Astrocyte (in vitro differentiated cells and primary cell): Measurements from ENCODE around the gene EXOC4. TPM values are rescaled to one million over a fixed set of nuclear protein-coding genes. Genes with fewer than 3 reads are reported as not detected.

ENCODE experiments used
- DNase-seq: peaks from one replicate; pipeline ENCODE4 v3.0.0-alpha.2; 2010; ENCODE audit warnings: low read depth
- FAIRE-seq: peaks from 2 replicates; lab custom pipeline; 2011; peaks lifted over from hg19 to GRCh38; lab: Jason Lieb, UNC
- H2AFZ ChIP-seq: 2 replicates; pipeline ENCODE4 v1.6.0; 2012; ENCODE audit warnings: low read depth, low read length, inconsistent platforms
- H3K27ac ChIP-seq: 2 replicates; pipeline ENCODE4 v1.5.1; 2011; ENCODE audit warnings: low read depth, low read length, inconsistent platforms
- H3K27me3 ChIP-seq: 2 replicates; pipeline ENCODE4 v1.6.0; 2011; ENCODE audit warnings: low read length, inconsistent platforms; ENCODE audit not compliant: insufficient read depth
- H3K36me3 ChIP-seq: 2 replicates; pipeline ENCODE4 v1.5.1; 2011; ENCODE audit warnings: low read length, inconsistent platforms; ENCODE audit not compliant: insufficient read depth
- H3K4me1 ChIP-seq: 2 replicates; pipeline ENCODE4 v1.5.1; 2011; ENCODE audit warnings: low read length, inconsistent platforms; ENCODE audit not compliant: insufficient read depth
- H3K4me2 ChIP-seq: 2 replicates; pipeline ENCODE4 v1.6.0; 2012; ENCODE audit warnings: low read length, inconsistent platforms
- H3K4me3 ChIP-seq: 2 replicates; pipeline ENCODE4 v1.5.1; 2011; ENCODE audit warnings: low read depth, mild to moderate bottlenecking, low read length, inconsistent platforms; ENCODE audit not compliant: insufficient read depth
- H3K79me2 ChIP-seq: 2 replicates; pipeline ENCODE4 v1.6.0; 2012; ENCODE audit warnings: mild to moderate bottlenecking, low read length, inconsistent platforms; ENCODE audit not compliant: insufficient read depth
- H3K9ac ChIP-seq: 2 replicates; pipeline ENCODE4 v1.6.0; 2012; ENCODE audit warnings: mild to moderate bottlenecking, low read length, inconsistent platforms
- H3K9me3 ChIP-seq: 2 replicates; pipeline ENCODE4 v1.5.1; 2012; ENCODE audit warnings: low read depth, mild to moderate bottlenecking, low read length, inconsistent platforms; ENCODE audit not compliant: insufficient read depth
- H4K20me1 ChIP-seq: 2 replicates; pipeline ENCODE4 v1.6.0; 2012; ENCODE audit warnings: low read length, inconsistent platforms; ENCODE audit not compliant: insufficient read depth
- H3K27ac Mint-ChIP-seq: one replicate; pipeline ENCODE4 v1.8.0; 2021; ENCODE audit warnings: mild to moderate bottlenecking, mixed read lengths; ENCODE audit not compliant: unreplicated experiment
- H3K27me3 Mint-ChIP-seq: one replicate; pipeline ENCODE4 v1.8.0; 2021; ENCODE audit warnings: low read depth, mixed read lengths; ENCODE audit not compliant: unreplicated experiment
- H3K36me3 Mint-ChIP-seq: one replicate; pipeline ENCODE4 v1.8.0; 2021; ENCODE audit warnings: low read depth, mixed read lengths; ENCODE audit not compliant: unreplicated experiment
- H3K4me1 Mint-ChIP-seq: one replicate; pipeline ENCODE4 v1.8.0; 2021; ENCODE audit warnings: low read depth, mixed read lengths; ENCODE audit not compliant: unreplicated experiment
- H3K4me3 Mint-ChIP-seq: one replicate; pipeline ENCODE4 v1.8.0; 2021; ENCODE audit warnings: mild to moderate bottlenecking, moderate library complexity, mixed read lengths; ENCODE audit not compliant: unreplicated experiment
- H3K9me3 Mint-ChIP-seq: one replicate; pipeline ENCODE4 v1.8.0; 2021; ENCODE audit warnings: mild to moderate bottlenecking, mixed read lengths; ENCODE audit not compliant: unreplicated experiment
- CTCF ChIP-seq: IDR thresholded peaks from 2 replicates; pipeline ENCODE4 v1.5.1; 2011; ENCODE audit warnings: low read depth, mild to moderate bottlenecking, inconsistent platforms, low read length, moderate library complexity; ENCODE audit not compliant: insufficient read depth
- EZH2 ChIP-seq: IDR thresholded peaks from 2 replicates; pipeline ENCODE4 v1.6.1; 2012; ENCODE audit warnings: mild to moderate bottlenecking, low read length, inconsistent platforms; ENCODE audit not compliant: insufficient read depth
- total RNA-seq: library from RNA; stranded (reverse); gene quantifications from 2 replicates; pipeline ENCODE4 v1.2.1, GENCODE V29; 2021

Gene EXOC4
- total RNA-seq, 1 donor from 2014 or later: 57.5 TPM

DNA sequence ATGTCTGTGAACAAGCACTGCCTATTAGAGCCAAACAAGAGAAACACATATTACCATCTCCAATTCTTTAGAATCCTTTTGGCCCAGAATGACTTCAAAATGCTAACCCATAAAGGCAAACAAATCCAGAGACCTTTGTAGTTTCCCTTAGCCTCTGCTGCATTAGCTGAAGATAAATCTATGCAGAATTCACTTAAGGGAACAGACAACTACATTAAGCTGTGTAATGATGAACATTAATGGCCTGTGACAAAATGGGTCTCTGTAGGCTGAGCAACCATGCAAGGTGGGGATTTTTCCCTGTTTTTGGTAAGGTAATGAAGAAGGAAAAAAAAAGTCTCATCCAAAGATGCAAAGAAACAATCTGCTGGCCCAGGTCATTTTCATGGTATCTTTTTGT, 411.6 kb downstream of the EXOC4 start:
- Histone ChIP-seq H3K79me2 (no peaks in the 10 kb centered on the region), H3K4me2 (no peak overlapping the region), H3K27me3 (no peaks in the 10 kb centered on the region), H3K36me3 (no peaks in the 10 kb centered on the region), H2AFZ (no peak overlapping the region), H3K9ac (no peak overlapping the region), H3K4me1 (no peaks in the 10 kb centered on the region), H3K27ac (no peak overlapping the region), H3K4me3 (no peak overlapping the region), H4K20me1 (no peaks in the 10 kb centered on the region), H3K9me3 (no peaks in the 10 kb centered on the region)
- Mint-ChIP-seq H3K27ac (no peak overlapping the region), H3K27me3 (no peaks in the 10 kb centered on the region), H3K9me3 (no peaks in the 10 kb centered on the region), H3K4me1 (peaks cover 5% of the 10 kb centered on the region), H3K4me3 (no peak overlapping the region), H3K36me3 (no peaks in the 10 kb centered on the region)
- no peak for FAIRE-seq
- no peak for TF ChIP-seq CTCF
- no peak for TF ChIP-seq EZH2
- no peak for DNase-seq

- FAIRE-seq: no peak
- Histone ChIP-seq H3K4me1 (no peaks in the 10 kb centered on the region), H3K27ac (no peak overlapping the region), H3K9me3 (no peaks in the 10 kb centered on the region), H3K27me3 (no peaks in the 10 kb centered on the region), H3K36me3 (no peaks in the 10 kb centered on the region), H4K20me1 (no peaks in the 10 kb centered on the region), H3K9ac (no peak overlapping the region), H3K4me2 (no peak overlapping the region), H2AFZ (no peak overlapping the region), H3K4me3 (no peak overlapping the region), H3K79me2 (no peaks in the 10 kb centered on the region)
- peaks cover 11% of the 10 kb centered on the region for H3K4me1 Mint-ChIP-seq
- DNase-seq: no peak
- no peak overlapping the region for H3K27ac Mint-ChIP-seq
- no peaks in the 10 kb centered on the region for H3K9me3 Mint-ChIP-seq
- TF ChIP-seq CTCF (no peak), EZH2 (no peak)
- H3K27me3 Mint-ChIP-seq: no peaks in the 10 kb centered on the region
- no peak overlapping the region for H3K4me3 Mint-ChIP-seq
- no peaks in the 10 kb centered on the region for H3K36me3 Mint-ChIP-seq
Measured at GRCh38 chr7:133668296-133669060, 415.6 kb downstream of the EXOC4 start.

- Histone ChIP-seq H3K36me3 (no peaks in the 10 kb centered on the region), H3K4me3 (no peak overlapping the region), H3K4me1 (no peaks in the 10 kb centered on the region), H3K4me2 (no peak overlapping the region), H3K9me3 (no peaks in the 10 kb centered on the region), H3K27me3 (no peaks in the 10 kb centered on the region), H3K27ac (no peak overlapping the region), H3K79me2 (no peaks in the 10 kb centered on the region), H4K20me1 (no peaks in the 10 kb centered on the region), H3K9ac (no peak overlapping the region), H2AFZ (no peak overlapping the region)
- peaks cover 17% of the 10 kb centered on the region for H3K4me1 Mint-ChIP-seq
- no peak overlapping the region for H3K4me3 Mint-ChIP-seq
- H3K36me3 Mint-ChIP-seq: no peaks in the 10 kb centered on the region
- TF ChIP-seq EZH2 (no peak), CTCF (no peak)
- no peaks in the 10 kb centered on the region for H3K27me3 Mint-ChIP-seq
- H3K9me3 Mint-ChIP-seq: no peaks in the 10 kb centered on the region
- no peak for DNase-seq
- FAIRE-seq: no peak
- H3K27ac Mint-ChIP-seq: no peak overlapping the region
Measured at GRCh38 chr7:133669061-133669455, 416.2 kb downstream of the EXOC4 start.
